GM19455 (cell line): Measurements from ENCODE around the gene CACNG6.
"Not testable (repeated sequence)": the region's sequence is repeated elsewhere in the genome, so short reads cannot be mapped to it uniquely, and the experiment has no call there.

Experiments
- ATAC-seq: cut with Tn5 transposase; IDR thresholded peaks from one replicate; pipeline ENCODE4 v1.9.1; 2021; ENCODE audit not compliant: unreplicated experiment

The CACNG6 gene

GRCh38 chr19:53999694-54000093, 8.3 kb downstream of the CACNG6 start:
- ATAC-seq: no peak

GRCh38 chr19:54001496-54001895, 10.1 kb downstream of the CACNG6 start:
- ATAC-seq: no peak

GRCh38 chr19:54002495-54003315, 11.3 kb downstream of the CACNG6 start:
- no peak for ATAC-seq

GRCh38 chr19:54009440-54009839, 18.0 kb downstream of the CACNG6 start:
- no peak for ATAC-seq

GRCh38 chr19:54010474-54010873, 19.0 kb downstream of the CACNG6 start:
- ATAC-seq: no peak

- no peak for ATAC-seq
Measured at GRCh38 chr19:54011507-54012211, 20.2 kb downstream of the CACNG6 start.

- no peak for ATAC-seq
Measured at GRCh38 chr19:54013866-54014265, 22.4 kb downstream of the CACNG6 start.

GRCh38 chr19:54014920-54015560, 23.6 kb downstream of the CACNG6 start:
- ATAC-seq: no peak

GRCh38 chr19:54017261-54017660, 25.8 kb downstream of the CACNG6 start:
- no peak for ATAC-seq

GRCh38 chr19:54021363-54021762, 29.9 kb downstream of the CACNG6 start:
- ATAC-seq: no peak

- no peak for ATAC-seq
Measured at GRCh38 chr19:54021932-54022331, 30.5 kb downstream of the CACNG6 start.

GRCh38 chr19:54023191-54023590, 31.8 kb downstream of the CACNG6 start:
- no peak for ATAC-seq

GRCh38 chr19:54024660-54025059, 33.2 kb downstream of the CACNG6 start:
- no peak for ATAC-seq

GRCh38 chr19:54026656-54027055, 35.2 kb downstream of the CACNG6 start:
- ATAC-seq: no peak

- ATAC-seq: no peak
Measured at GRCh38 chr19:54029301-54029700, 37.9 kb downstream of the CACNG6 start.

GRCh38 chr19:54029930-54030490, 38.6 kb downstream of the CACNG6 start:
- ATAC-seq: no peak

- no peak for ATAC-seq
Measured at GRCh38 chr19:54030895-54031586, 39.6 kb downstream of the CACNG6 start.

- no peak for ATAC-seq
Measured at GRCh38 chr19:54035215-54036178, 44.1 kb downstream of the CACNG6 start.

- ATAC-seq: not testable (repeated sequence)
Measured at GRCh38 chr19:54036542-54036941, 45.1 kb downstream of the CACNG6 start.

GRCh38 chr19:54040003-54040402, 48.6 kb downstream of the CACNG6 start:
- ATAC-seq: no peak
